Stimulated activated CD8-positive, alpha-beta memory T cell treated with anti-CD3 and anti-CD28 coated beads, Interleukin-12 subunit alpha, Interleukin-12 subunit beta, amount 100 ng/mL, for 1 hour (primary cell): ENCODE data around the gene ZDHHC3.

Source experiments
- DNase-seq: peaks from one replicate; pipeline ENCODE4 v3.0.0-alpha.2; 2020; ENCODE audit warnings: low read depth

The ZDHHC3 gene

GRCh38 chr3:44893097-44893496 is 82.9 kb downstream of the ZDHHC3 start:
- DNase-seq: no peak

GRCh38 chr3:44892689-44893088 is 83.3 kb downstream of the ZDHHC3 start:
- DNase-seq: no peak

GRCh38 chr3:44890852-44891251 is 85.1 kb downstream of the ZDHHC3 start:
- DNase-seq: no peak

- DNase-seq: no peak
Observed at GRCh38 chr3:44890258-44890657, 85.7 kb downstream of the ZDHHC3 start.

- DNase-seq: no peak
Observed at GRCh38 chr3:44887101-44887500, 88.9 kb downstream of the ZDHHC3 start.

- DNase-seq: no peak
Observed at GRCh38 chr3:44886561-44886960, 89.4 kb downstream of the ZDHHC3 start.

GRCh38 chr3:44885618-44886017 is 90.4 kb downstream of the ZDHHC3 start:
- DNase-seq: no peak

- DNase-seq: no peak
Observed at GRCh38 chr3:44883999-44884431, 92.0 kb downstream of the ZDHHC3 start.

- no peak for DNase-seq
Observed at GRCh38 chr3:44883213-44883955, 92.6 kb downstream of the ZDHHC3 start.

GRCh38 chr3:44880284-44880683 is 95.7 kb downstream of the ZDHHC3 start:
- DNase-seq: no peak

GRCh38 chr3:44877333-44877732 is 98.6 kb downstream of the ZDHHC3 start:
- DNase-seq: no peak

- DNase-seq: no peak
Observed at GRCh38 chr3:44875596-44875995, 100.4 kb downstream of the ZDHHC3 start.
